Measurements from ENCODE around the gene RHOA. TPM values are rescaled to one million over a fixed set of nuclear protein-coding genes. Genes with fewer than 3 reads are reported as not detected.

The RHOA gene
- total and polyA plus RNA-seq, 2 of the 13 experiments (the other 11 are each of a cell fraction or from before 2014, with no cell fraction given), result 131 to 177 TPM

GRCh38 chr3:49358217-49358883 is 53.4 kb downstream of the RHOA start, which contains the start of gene GPX1 (continued):
- TF ChIP-seq, protein P1, sequence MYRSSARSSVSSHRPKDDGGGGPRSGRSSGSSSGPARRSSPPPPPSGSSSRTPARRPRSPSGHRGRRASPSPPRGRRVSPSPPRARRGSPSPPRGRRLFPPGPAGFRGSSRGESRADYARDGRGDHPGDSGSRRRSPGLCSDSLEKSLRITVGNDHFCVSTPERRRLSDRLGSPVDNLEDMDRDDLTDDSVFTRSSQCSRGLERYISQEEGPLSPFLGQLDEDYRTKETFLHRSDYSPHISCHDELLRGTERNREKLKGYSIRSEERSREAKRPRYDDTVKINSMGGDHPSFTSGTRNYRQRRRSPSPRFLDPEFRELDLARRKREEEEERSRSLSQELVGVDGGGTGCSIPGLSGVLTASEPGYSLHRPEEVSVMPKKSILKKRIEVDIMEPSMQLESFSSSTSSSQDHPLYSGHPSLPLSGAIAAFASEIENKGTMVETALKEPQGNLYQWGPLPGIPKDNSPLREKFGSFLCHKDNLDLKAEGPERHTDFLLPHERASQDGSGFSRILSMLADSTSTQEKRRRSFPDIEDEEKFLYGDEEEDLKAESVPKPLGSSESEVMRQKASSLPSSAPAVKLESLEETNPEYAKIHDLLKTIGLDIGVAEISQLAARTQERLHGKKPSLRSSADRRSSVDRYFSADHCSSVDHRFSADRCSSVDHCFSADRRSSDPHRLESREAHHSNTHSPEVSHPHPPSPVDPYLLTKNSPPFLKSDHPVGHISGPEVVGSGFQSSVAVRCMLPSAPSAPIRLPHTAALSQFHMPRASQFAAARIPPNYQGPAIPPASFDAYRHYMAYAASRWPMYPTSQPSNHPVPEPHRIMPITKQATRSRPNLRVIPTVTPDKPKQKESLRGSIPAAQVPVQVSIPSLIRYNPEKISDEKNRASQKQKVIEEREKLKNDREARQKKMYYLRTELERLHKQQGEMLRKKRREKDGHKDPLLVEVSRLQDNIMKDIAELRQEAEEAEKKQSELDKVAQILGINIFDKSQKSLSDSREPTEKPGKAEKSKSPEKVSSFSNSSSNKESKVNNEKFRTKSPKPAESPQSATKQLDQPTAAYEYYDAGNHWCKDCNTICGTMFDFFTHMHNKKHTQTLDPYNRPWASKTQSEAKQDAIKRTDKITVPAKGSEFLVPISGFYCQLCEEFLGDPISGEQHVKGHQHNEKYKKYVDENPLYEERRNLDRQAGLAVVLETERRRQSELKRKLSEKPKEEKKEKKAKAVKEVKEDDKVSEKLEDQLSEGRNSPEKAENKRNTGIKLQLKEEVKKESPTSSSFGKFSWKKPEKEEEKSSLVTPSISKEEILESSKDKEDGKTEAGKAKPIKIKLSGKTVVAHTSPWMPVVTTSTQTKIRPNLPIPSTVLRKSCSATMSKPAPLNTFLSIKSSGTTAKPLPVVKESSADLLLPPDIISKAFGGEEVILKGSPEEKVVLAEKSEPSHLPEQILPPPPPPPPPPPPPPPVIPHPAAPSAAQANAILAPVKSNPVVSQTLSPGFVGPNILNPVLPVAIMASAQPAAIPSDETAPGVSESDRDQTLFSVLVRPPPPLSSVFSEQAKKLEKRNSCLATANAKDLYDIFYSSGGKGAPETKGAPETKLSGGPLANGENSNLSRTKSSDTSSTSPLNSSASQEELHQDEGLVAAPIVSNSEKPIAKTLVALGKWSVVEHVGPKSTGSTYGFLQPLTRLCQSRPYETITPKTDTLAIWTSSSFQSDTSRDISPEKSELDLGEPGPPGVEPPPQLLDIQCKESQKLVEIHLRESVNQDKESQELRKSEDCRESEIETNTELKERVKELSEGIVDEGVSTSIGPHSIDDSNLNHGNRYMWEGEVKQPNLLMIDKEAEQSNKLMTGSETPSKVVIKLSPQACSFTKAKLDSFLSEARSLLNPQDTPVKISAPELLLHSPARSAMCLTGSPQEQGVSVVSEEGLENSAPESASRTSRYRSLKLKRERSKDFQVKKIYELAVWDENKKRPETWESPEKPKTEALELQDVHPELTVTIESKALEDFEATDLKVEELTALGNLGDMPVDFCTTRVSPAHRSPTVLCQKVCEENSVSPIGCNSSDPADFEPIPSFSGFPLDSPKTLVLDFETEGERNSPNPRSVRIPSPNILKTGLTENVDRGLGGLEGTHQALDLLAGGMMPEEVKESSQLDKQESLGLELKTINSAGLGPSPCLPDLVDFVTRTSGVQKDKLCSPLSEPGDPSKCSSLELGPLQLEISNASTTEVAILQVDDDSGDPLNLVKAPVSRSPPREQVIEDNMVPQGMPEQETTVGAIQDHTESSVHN (CRISPR knock-in tag; IDR thresholded peaks at IDR 0.05), result no peak
- TF ChIP-seq ZNF552 (CRISPR knock-in tag; IDR thresholded peaks at IDR 0.05; ENCODE audit: borderline replicate concordance) (peak; percentile 85; the same call in 1 of the 2 replicates), PBX2 (CRISPR knock-in tag; IDR thresholded peaks at IDR 0.05) (no peak), FOXK1 (CRISPR knock-in tag; IDR thresholded peaks at IDR 0.05; ENCODE audit: borderline replicate concordance, low read depth) (peak; percentile 43; the same call in 1 of the 2 replicates), FOXC1 (CRISPR knock-in tag; IDR thresholded peaks at IDR 0.05; ENCODE audit: borderline replicate concordance) (peak; percentile 68; the same call in 1 of the 2 replicates), DBP (CRISPR knock-in tag; IDR thresholded peaks at IDR 0.05; ENCODE audit: not compliant biosample characterization) (no peak), ZSCAN20 (CRISPR knock-in tag; IDR thresholded peaks at IDR 0.05; ENCODE audit: borderline replicate concordance) (0 out of 2 replicates have a peak, but pooled peaks have one; percentile 29), CENPT (CRISPR knock-in tag; IDR thresholded peaks at IDR 0.05; ENCODE audit: low read depth) (no peak), SPEN (CRISPR knock-in tag; IDR thresholded peaks at IDR 0.05; ENCODE audit: low read depth) (peak; percentile 79), HMG20A (CRISPR knock-in tag; IDR thresholded peaks at IDR 0.05; ENCODE audit: borderline replicate concordance) (no peak), TRIM22 (IDR thresholded peaks at IDR 0.05) (no peak), ATF7 (IDR thresholded peaks at IDR 0.05) (no peak), ATF7 (CRISPR knock-in tag; IDR thresholded peaks at IDR 0.05) (peak; percentile 23; the same call in 1 of the 2 replicates), GABPB1 (CRISPR knock-in tag; IDR thresholded peaks at IDR 0.05) (peak; percentile 94)
- TF ChIP-seq, protein P2, sequence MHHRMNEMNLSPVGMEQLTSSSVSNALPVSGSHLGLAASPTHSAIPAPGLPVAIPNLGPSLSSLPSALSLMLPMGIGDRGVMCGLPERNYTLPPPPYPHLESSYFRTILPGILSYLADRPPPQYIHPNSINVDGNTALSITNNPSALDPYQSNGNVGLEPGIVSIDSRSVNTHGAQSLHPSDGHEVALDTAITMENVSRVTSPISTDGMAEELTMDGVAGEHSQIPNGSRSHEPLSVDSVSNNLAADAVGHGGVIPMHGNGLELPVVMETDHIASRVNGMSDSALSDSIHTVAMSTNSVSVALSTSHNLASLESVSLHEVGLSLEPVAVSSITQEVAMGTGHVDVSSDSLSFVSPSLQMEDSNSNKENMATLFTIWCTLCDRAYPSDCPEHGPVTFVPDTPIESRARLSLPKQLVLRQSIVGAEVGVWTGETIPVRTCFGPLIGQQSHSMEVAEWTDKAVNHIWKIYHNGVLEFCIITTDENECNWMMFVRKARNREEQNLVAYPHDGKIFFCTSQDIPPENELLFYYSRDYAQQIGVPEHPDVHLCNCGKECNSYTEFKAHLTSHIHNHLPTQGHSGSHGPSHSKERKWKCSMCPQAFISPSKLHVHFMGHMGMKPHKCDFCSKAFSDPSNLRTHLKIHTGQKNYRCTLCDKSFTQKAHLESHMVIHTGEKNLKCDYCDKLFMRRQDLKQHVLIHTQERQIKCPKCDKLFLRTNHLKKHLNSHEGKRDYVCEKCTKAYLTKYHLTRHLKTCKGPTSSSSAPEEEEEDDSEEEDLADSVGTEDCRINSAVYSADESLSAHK (CRISPR knock-in tag; IDR thresholded peaks at IDR 0.05; ENCODE audit: borderline replicate concordance), result no peak
